ENCODE measurements around the gene SLX9.

SLX9 gene

DNA sequence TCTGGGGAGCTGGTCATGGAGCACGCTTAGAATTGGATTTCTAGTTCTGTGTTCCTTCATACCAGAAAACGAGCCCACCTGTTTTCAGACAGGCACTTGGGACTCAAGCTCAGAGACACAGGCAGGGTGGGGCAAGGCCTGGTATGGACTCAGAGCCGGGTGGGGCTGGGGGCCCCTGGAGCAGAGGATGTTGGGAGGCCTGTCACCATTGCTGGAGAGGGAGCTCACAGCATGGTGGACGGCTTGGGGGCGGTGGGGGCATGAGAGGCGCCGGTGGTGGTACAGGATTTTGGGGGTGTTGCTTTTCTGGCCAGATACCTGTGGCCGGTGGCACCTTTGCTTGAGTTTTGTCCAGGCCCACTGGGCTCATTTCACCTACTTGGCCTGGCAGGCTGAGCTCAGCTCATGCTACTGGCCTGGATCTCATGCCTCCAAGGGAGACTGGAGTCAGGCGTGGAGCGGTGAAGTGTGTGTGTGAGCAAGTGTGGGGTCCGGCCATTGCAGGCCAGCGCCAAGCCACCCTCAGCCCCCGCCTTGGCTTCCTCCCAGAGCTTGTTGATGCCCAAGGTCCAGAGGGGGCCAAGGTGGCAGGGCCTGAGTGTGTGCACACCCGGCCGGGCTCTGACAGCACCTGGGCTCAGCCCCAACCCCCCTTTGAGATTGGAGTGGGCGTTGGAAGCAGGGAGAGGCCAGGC lies 8.7 kb downstream of the SLX9 start:
- no peak for DNase-seq (ENCODE audit: low spot score)
- TF ChIP-seq, protein P1, sequence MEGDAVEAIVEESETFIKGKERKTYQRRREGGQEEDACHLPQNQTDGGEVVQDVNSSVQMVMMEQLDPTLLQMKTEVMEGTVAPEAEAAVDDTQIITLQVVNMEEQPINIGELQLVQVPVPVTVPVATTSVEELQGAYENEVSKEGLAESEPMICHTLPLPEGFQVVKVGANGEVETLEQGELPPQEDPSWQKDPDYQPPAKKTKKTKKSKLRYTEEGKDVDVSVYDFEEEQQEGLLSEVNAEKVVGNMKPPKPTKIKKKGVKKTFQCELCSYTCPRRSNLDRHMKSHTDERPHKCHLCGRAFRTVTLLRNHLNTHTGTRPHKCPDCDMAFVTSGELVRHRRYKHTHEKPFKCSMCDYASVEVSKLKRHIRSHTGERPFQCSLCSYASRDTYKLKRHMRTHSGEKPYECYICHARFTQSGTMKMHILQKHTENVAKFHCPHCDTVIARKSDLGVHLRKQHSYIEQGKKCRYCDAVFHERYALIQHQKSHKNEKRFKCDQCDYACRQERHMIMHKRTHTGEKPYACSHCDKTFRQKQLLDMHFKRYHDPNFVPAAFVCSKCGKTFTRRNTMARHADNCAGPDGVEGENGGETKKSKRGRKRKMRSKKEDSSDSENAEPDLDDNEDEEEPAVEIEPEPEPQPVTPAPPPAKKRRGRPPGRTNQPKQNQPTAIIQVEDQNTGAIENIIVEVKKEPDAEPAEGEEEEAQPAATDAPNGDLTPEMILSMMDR (IDR thresholded peaks at IDR 0.05; ENCODE audit: extremely low read depth, missing control alignments) = no peak

DNA sequence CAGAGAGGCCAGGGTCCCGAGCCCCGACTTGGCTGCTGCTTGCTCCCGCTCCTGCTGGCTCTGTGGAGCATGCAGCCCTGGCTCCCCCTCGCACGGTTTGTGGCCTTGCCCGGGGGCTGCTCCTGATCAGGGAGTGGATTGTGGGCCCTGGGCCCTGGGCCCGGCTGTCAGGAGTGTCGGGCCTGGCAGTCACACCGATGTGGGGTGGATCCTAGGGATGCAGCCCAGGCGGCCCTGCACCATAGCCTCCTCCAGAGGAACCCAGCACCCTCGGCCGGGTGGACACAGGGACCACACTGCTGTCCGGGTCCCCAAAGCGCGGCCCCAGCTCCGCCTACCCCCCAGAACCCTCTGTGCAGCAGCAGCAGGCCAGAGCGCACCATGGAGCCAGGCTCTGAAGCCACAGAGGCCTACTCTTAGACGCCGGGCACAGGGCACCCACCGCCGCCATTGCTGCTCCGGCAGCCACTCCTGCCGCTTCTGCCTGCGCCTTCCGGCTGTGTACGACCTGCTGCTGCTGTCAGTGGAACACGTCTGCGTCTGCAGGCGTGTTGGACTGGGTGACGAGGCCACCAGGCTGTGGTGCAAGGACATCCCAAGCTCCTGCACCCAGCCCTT lies 9.4 kb downstream of the SLX9 start:
- DNase-seq (ENCODE audit: low spot score) = no peak
- TF ChIP-seq, protein P1 (IDR thresholded peaks at IDR 0.05; ENCODE audit: extremely low read depth, missing control alignments) = no peak

DNA sequence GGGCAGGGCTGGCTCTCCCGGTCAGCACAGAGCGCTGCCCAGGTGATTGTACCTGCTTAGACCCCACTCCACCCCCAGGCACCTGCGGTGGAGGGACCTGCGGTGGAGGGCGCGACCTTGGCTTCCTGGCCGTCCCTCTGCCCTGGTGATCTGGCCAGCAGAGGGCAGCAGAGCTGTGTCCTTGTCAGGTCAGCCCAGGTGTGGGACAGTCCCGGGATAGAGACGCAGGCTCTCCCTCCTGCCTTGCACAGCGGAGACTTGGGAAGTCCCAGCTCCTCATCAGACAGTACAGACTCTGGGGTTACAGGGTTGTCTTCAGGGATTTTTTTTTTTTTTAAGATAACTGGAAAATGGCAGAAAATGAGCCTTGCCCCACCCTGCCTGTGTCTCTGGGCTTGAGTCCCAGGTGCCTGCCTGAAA lies 10.0 kb downstream of the SLX9 start:
- TF ChIP-seq, protein P1 (IDR thresholded peaks at IDR 0.05; ENCODE audit: extremely low read depth, missing control alignments) = peak; percentile 93
- peak; percentile 94 for DNase-seq (ENCODE audit: low spot score)

DNA sequence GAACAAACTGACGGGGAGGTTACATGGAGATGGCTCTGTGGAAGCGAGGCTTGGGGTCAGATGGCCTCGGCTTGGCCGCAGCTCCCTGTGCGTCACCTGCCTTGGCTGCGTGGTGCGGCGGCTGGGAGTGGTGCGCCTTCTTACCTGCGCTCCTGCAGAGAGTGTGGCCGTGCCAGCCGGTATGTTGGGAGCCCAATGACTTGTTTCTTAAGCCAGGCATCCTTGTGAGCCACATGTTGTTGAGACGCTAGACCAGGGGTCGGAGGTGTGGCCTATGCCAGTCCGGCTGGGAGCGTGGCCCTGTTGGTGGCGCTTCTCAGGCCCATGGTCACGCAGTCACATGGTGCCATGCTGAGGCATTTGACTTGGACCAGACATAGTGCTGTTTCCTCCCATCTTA lies 10.5 kb downstream of the SLX9 start:
- DNase-seq (ENCODE audit: low spot score) = no peak
- TF ChIP-seq, protein P1 (IDR thresholded peaks at IDR 0.05; ENCODE audit: extremely low read depth, missing control alignments) = no peak

DNA sequence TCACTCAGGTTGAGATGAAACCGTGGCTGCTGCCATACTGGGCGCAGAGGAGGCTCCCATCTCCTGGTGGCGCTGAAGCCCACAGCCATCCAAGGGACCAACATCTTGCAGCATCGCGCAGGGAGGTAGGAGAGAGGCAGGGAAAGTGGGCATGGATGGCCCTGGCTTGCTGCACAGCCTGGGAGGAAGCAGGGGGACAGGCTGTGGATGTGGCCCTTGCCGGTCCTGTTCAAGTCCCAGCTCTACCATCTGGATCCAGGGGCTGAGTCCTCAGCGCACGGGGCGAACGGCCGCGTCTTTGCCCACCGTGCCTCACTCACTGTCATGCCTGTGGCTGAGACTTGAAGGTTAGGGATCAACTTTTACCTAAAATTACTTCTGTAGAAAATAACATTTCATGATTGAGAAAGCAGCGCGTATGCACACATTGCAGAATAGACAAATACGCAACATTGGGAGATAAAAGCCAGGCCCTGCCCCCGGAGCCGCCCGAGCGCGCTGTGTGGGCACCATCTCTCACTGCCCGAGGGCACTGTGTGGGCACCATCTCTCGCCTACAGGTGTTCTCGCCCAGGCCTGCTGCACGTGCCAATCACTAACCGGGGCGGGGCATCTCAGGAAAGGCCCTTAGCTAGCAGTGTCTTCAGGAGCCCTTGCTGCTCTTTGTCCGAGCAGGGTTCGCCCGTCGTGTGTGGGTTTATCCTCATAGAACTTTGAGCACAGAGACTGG lies 11.5 kb downstream of the SLX9 start:
- DNase-seq (ENCODE audit: low spot score) = no peak
- TF ChIP-seq, protein P1 (IDR thresholded peaks at IDR 0.05; ENCODE audit: extremely low read depth, missing control alignments) = no peak

DNA sequence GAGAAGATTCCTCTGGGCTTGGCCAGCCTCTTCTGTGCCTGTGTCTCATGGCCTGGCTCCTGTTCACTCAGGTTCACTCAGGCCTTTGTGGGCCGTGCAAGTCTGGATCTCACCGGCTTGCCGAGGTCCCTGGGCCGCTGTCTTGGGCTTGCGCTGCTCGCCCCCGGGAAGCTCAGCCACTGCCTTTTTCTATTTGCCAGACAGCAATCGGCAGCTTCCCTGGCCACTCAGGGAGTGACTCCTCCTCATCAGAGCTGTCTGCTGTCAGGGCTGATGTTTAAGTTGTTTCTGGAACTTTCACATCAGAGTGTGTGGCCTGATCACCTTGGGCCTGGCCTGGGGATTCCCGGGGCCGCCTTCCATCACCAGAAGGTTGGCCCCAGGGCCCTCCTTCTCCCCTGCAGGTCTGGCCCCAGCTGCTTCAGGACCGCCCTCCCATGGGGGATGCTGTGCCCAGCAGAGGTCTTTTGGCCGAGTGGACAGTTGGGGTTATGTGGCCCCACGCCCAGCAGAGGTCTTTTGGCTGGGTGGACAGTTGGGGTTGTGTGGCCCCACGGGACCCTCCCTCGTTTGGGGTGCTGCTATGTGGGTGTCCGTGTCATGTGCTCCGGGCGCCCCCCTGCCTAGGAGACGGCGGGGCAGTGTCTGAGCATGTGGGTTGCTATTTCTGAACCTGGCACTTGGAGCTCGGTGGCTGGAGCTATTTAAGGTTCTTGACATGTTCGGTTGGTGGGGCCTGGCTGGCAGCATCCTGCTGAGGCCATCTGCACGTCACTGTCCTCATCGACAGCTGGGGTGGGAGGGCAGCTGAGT lies 12.5 kb downstream of the SLX9 start:
- TF ChIP-seq, protein P1 (IDR thresholded peaks at IDR 0.05; ENCODE audit: extremely low read depth, missing control alignments) = no peak
- no peak for DNase-seq (ENCODE audit: low spot score)

Measured in GM20000 (cell line).